GM06990 (cell line): ENCODE measurements around the gene POLDIP2.
"Not testable (repeated sequence)": the region's sequence is repeated elsewhere in the genome, so short reads cannot be mapped to it uniquely, and the experiment has no call there.

Source experiments
- DNase-seq: peaks from one replicate; pipeline ENCODE4 v3.0.0-alpha.2; 2011; ENCODE audit not compliant: insufficient read length; ENCODE audit errors: extremely low read depth
- H3K27me3 ChIP-seq: replicated peaks from 2 replicates; pipeline ENCODE4 v1.6.0; 2011; ENCODE audit warnings: low read length; ENCODE audit not compliant: control insufficient read depth, insufficient read depth
- H3K36me3 ChIP-seq: 2 replicates; pipeline ENCODE4 v1.5.1; 2011; ENCODE audit warnings: low read length; ENCODE audit not compliant: control insufficient read depth, insufficient read depth
- H3K4me3 ChIP-seq: replicated peaks from 2 replicates; pipeline ENCODE4 v1.5.1; 2011; ENCODE audit warnings: low read depth, mild to moderate bottlenecking, control low read depth, low read length
- TF ChIP-seq, protein P1 (sequence below): IDR thresholded peaks from 2 replicates; pipeline ENCODE4 v1.5.1; 2011; ENCODE audit warnings: low read length, control low read depth, mild to moderate bottlenecking, inconsistent platforms; ENCODE audit not compliant: insufficient read depth, poor library complexity, severe bottlenecking

The POLDIP2 gene

GRCh38 chr17:28341516-28341915, 15.8 kb downstream of the POLDIP2 start:
- TF ChIP-seq, protein P1, sequence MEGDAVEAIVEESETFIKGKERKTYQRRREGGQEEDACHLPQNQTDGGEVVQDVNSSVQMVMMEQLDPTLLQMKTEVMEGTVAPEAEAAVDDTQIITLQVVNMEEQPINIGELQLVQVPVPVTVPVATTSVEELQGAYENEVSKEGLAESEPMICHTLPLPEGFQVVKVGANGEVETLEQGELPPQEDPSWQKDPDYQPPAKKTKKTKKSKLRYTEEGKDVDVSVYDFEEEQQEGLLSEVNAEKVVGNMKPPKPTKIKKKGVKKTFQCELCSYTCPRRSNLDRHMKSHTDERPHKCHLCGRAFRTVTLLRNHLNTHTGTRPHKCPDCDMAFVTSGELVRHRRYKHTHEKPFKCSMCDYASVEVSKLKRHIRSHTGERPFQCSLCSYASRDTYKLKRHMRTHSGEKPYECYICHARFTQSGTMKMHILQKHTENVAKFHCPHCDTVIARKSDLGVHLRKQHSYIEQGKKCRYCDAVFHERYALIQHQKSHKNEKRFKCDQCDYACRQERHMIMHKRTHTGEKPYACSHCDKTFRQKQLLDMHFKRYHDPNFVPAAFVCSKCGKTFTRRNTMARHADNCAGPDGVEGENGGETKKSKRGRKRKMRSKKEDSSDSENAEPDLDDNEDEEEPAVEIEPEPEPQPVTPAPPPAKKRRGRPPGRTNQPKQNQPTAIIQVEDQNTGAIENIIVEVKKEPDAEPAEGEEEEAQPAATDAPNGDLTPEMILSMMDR: no peak
- Histone ChIP-seq H3K27me3 (no peaks in the 10 kb centered on the region), H3K36me3 (peaks cover 38% of the 10 kb centered on the region), H3K4me3 (no peak overlapping the region)
- no peak for DNase-seq

- TF ChIP-seq, protein P1: no peak
- Histone ChIP-seq H3K4me3 (no peak overlapping the region), H3K27me3 (no peaks in the 10 kb centered on the region), H3K36me3 (peaks cover 36% of the 10 kb centered on the region)
- no peak for DNase-seq
These were observed 17.0 kb downstream of the POLDIP2 start for GRCh38 chr17:28340374-28340773.

DNA sequence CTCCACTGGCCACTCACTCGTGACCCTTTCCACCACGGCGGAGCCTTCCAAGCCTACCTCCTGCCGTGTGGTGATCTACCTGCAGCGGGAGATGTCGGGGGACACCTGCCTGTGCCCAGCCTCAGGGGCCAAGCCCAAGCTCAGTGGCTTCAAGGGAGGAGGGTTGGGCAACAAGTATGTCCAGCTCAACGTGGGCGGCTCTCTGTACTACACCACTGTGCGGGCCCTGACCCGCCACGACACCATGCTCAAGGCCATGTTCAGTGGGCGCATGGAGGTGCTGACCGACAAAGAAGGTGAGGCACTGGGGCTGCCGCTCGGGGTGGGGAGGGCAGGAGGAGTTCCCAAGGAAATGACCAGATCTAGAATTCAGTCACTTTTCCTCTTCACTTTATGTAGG, 17.9 kb downstream of the POLDIP2 start:
- peaks cover 31% of the 10 kb centered on the region for H3K36me3 ChIP-seq
- no peaks in the 10 kb centered on the region for H3K27me3 ChIP-seq
- no peak for DNase-seq
- TF ChIP-seq, protein P1: no peak
- no peak overlapping the region for H3K4me3 ChIP-seq

DNA sequence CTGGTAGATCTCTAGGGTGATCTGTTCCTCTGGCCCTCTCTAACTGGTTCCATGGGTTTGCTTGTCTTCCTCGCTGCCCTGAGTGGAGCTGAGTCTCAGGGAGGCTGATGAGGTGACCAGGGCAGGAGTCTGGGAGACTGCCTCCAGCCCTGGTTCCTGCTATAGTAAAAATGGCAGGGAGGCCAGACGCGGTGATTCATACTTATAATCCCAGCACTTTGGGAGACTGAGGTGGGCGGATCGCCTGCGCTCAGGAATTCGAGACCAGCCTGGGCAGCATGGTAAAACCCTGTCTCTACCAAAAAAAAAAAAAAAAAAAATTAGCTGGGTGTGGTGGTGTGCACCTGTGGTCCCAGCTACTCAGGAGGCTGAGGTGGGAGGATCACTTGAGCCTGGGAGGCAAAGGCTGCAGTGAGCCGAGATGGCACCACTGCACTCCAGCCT, 18.5 kb downstream of the POLDIP2 start:
- DNase-seq, H3K4me3 ChIP-seq, H3K27me3 ChIP-seq: not testable (repeated sequence)
- H3K36me3 ChIP-seq: peaks cover 28% of the 10 kb centered on the region

DNA sequence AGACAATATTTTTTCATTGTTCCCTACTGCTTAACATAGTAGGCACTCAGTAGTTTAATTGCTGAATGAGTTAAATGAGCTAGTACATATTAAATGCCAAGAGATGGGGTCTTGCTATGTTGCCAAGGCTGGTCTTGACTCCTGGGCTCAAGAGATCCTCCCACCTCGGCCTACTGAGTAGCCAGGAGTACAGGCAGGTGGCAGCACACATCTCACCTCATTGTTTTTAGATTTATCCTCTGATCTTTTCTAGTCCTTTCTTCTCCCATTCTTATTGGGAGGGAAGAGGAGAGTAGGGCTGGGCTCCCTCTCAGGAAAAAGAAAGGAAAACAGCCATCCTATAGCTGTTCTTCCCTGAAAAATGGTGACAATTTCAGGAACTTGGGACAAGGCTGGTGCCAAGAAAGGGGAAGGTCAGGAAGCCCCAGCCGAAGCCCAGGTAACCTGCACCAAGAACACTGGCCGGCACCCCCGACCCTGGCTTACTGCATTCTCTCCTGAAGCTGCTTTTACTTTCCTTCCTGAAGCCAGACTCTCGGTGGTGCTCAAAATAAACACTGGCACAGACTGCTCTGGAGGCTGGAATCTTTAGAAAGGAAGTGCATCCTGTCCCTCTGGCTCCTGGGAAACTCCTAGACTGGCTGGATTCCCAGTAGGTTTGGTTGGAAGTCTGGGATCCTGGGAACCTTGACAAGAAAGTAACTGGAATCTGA, 19.1 kb downstream of the POLDIP2 start:
- Histone ChIP-seq H3K36me3 (peaks cover 26% of the 10 kb centered on the region), H3K4me3 (no peak overlapping the region), H3K27me3 (no peaks in the 10 kb centered on the region)
- DNase-seq: no peak
- TF ChIP-seq, protein P1: no peak

DNA sequence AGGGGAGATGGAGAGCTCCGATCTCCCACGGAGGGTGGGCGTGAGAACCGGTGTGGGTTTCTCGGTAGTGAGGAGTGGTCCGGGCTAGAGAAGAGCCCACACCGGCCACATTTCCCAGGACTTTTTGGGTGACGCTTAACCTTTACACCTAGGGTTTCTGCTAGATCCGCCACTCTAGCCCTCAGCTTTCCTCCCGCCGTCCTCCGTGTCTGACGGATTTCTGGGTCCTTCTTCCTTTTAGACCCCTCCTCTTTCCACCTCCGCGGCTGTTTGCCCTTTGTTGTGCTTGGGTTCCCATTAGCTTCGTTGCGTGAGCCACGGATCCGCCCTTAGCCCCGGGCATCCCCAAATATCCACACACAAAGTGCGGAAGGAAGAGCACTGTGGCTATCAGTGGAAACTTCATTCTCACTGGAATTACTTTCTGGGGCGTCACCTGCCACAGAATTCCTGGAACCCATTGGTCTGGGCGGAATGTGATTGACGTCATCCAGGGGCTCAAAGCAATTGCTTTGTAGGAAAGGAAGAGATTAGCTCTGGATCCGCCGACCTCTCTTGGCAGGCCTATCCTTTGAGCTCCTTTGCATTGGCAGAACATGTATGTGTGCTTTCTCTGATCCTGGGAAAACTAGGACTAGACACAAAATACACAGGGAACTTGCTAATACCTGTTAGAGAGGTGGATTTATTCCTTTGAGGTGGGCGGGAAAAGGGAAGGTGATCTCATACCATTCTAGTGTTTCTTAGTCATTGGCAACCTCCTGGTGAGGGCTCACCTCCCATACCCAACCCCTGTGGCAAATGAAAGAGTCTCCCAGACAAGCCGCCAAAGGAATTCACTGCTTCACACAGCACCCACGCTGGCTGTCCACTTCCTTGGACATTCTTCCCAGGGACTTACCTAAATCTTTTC, 21.1 kb downstream of the POLDIP2 start:
- TF ChIP-seq, protein P1: no peak
- H3K27me3 ChIP-seq: no peaks in the 10 kb centered on the region
- peak overlapping the region; percentile 92 for H3K4me3 ChIP-seq
- no peak for DNase-seq
- peaks cover 11% of the 10 kb centered on the region for H3K36me3 ChIP-seq
